VCaP (cell line): Measurements from ENCODE around the gene SCFD2.

ENCODE experiments used
- H3K27ac ChIP-seq: fragments of 450-650 bp; 2 replicates; pipeline ENCODE4 v1.5.1; 2017
- TF ChIP-seq, protein P1 (sequence below): fragments of 450-650 bp; conservative IDR thresholded peaks from 2 replicates; pipeline ENCODE4 v1.5.1; 2017; ENCODE audit warnings: mild to moderate bottlenecking, moderate library complexity

SCFD2 gene

DNA sequence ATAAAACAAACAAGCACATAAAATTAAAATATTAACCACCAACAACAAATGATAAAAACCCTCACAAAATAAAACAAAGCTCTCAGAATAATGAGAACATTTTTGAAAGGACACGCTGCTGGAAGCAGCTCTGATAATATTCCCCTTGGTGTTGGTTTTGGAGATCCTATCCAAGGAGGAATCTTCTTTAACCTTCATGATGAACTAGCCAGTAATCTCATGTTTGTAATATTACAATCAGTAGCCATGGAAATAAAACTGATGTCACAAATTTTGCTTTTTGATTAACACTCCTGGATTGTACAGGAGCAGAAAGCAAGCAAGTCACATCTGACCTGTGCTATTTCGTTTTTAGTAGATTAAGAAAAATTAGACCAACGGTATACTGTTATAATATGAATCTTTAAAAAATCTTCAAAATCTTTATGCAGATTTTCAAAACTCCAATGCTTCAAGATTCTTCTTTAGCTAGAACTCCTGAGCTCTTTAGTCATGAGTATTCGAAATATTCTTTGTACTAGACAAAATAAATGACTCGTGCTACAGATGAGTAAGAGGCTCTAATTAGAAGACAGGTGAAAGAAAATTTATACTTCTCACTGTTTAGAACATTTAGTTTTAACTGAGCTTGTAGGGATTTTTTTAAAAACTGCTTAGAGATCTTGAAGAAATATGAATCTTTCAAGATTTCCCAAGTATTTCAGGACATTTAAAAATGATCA, 349.6 kb downstream of the SCFD2 start:
- H3K27ac ChIP-seq: no peak overlapping the region
- TF ChIP-seq, protein P1, sequence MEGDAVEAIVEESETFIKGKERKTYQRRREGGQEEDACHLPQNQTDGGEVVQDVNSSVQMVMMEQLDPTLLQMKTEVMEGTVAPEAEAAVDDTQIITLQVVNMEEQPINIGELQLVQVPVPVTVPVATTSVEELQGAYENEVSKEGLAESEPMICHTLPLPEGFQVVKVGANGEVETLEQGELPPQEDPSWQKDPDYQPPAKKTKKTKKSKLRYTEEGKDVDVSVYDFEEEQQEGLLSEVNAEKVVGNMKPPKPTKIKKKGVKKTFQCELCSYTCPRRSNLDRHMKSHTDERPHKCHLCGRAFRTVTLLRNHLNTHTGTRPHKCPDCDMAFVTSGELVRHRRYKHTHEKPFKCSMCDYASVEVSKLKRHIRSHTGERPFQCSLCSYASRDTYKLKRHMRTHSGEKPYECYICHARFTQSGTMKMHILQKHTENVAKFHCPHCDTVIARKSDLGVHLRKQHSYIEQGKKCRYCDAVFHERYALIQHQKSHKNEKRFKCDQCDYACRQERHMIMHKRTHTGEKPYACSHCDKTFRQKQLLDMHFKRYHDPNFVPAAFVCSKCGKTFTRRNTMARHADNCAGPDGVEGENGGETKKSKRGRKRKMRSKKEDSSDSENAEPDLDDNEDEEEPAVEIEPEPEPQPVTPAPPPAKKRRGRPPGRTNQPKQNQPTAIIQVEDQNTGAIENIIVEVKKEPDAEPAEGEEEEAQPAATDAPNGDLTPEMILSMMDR: no peak

- H3K27ac ChIP-seq: no peak overlapping the region
- TF ChIP-seq, protein P1: peak; percentile 66
Measured at GRCh38 chr4:53015681-53016080, 350.2 kb downstream of the SCFD2 start.

GRCh38 chr4:53014881-53015280, 351.0 kb downstream of the SCFD2 start:
- H3K27ac ChIP-seq: no peak overlapping the region
- TF ChIP-seq, protein P1: no peak

DNA sequence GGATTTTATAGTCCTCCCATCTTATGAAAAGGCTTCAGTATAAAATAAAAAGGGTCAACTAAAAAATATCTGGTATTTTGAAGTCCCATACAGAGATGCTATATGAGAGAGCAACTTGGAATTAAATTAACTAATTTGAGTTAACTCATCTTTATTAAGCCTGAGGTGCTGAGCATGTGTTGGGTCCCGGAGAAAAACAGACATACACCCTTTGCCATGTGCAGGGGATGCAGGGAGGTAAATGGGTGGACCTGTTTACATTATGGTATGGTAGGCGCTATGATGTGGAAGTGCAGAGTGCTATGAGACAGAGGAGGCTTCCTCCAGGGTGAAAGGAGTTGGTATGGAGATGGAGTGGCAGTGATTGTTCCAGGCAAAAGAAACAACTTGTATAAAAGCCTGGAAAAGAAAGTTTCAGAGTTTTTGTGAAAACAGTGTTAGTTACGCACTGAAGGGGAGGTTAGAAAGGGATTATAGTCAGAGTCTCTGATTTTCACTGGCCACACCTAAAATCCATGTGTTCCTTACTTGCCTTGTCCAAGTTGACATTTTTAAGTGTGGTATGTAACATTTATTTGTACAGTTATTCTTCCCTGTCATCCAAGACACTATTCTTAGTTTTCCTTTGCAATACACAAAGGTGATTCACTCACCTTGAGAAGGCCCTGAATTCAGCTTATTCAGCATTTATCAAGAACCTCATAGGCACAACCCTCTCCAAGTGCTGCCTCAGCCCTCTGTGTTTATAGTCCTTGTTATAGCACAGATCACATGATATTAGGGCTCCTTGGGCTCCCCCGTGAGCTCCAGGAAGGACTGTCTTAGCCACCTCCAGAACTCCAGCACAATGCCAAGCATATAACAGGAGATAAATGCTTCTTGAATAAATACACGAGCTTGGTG, 351.7 kb downstream of the SCFD2 start:
- TF ChIP-seq, protein P1: no peak
- H3K27ac ChIP-seq: no peak overlapping the region

GRCh38 chr4:53012738-53013137, 353.1 kb downstream of the SCFD2 start:
- TF ChIP-seq, protein P1: no peak

GRCh38 chr4:53011259-53011905, 354.5 kb downstream of the SCFD2 start:
- TF ChIP-seq, protein P1: no peak
- H3K27ac ChIP-seq: peak overlapping the region; percentile 39

More at GRCh38 chr4:53012738-53013137, 353.1 kb downstream of the SCFD2 start:
- H3K27ac ChIP-seq: 0 out of 2 replicates have a peak overlapping the region, but pooled peaks have one; percentile 4

GRCh38 chr4:53010318-53010717, 355.5 kb downstream of the SCFD2 start:
- no peak overlapping the region for H3K27ac ChIP-seq
- TF ChIP-seq, protein P1: no peak
